ENCODE data around the gene ANAPC4. TPM values are rescaled to one million over a fixed set of nuclear protein-coding genes. Genes with fewer than 3 reads are reported as not detected.
"Not testable (repeated sequence)": the region's sequence is repeated elsewhere in the genome, so short reads cannot be mapped to it uniquely, and the experiment has no call there.

Gene ANAPC4
- total and polyA plus RNA-seq, 2 of the 13 experiments (the other 11 are each of a cell fraction or from before 2014, with no cell fraction given), result 14.5 to 30.2 TPM

- TF ChIP-seq CEBPB (IDR thresholded peaks at IDR 0.05; ENCODE audit: borderline replicate concordance, low read depth, low read length) (peak; percentile 32; the same call in 1 of the 2 replicates), ZMYM4 (CRISPR knock-in tag; IDR thresholded peaks at IDR 0.05) (0 out of 2 replicates have a peak, but pooled peaks have one; percentile 22), HNF4A (CRISPR knock-in tag; IDR thresholded peaks at IDR 0.05) (peak; percentile 28; the same call in 1 of the 2 replicates), SALL1 (CRISPR knock-in tag; IDR thresholded peaks at IDR 0.05) (peak; percentile 33; the same call in 1 of the 2 replicates), ZMYM3 (CRISPR knock-in tag; IDR thresholded peaks at IDR 0.05) (peak; percentile 42; the same call in 1 of the 2 replicates), NR2F6 (IDR thresholded peaks at IDR 0.05) (0 out of 2 replicates have a peak, but pooled peaks have one; percentile 19), ZNF460 (CRISPR knock-in tag; IDR thresholded peaks at IDR 0.05; ENCODE audit: borderline replicate concordance) (0 out of 2 replicates have a peak, but pooled peaks have one; percentile 46), ZNF574 (CRISPR knock-in tag; IDR thresholded peaks at IDR 0.05) (0 out of 2 replicates have a peak, but pooled peaks have one; percentile 36), GATAD2A (CRISPR knock-in tag; IDR thresholded peaks at IDR 0.05) (0 out of 2 replicates have a peak, but pooled peaks have one; percentile 15)
- not testable (repeated sequence) for TF ChIP-seq NR2F6 (CRISPR knock-in tag; IDR thresholded peaks at IDR 0.05)
Measured at GRCh38 chr4:25328463-25328862, 48.6 kb upstream of the ANAPC4 start (continued).

GRCh38 chr4:25330335-25330734, 46.7 kb upstream of the ANAPC4 start:
- intact Hi-C loops (cut with micrococcal nuclease; ENCODE audit: unreplicated experiment) (no loop called here), in situ Hi-C loops (cut with HindIII; ENCODE audit: extremely low pct_ligation_motif_present, low pct_unique_long_range_greater_than_20kb) (no loop called here)
- peak; percentile 27; the same call in 2 of the 3 replicates for ATAC-seq
- POLR2A ChIA-PET, result interaction anchor here (0.6 kb wide), 1 partner anchor 18 kb away, joined by 3 read pairs; the partner anchor contains the start of gene ZCCHC4
- no peak overlapping the region for H3K4me2 ChIP-seq (ENCODE audit: low read depth, low read length)
- no peak overlapping the region for H3K27ac ChIP-seq (ENCODE audit: extremely low read length, insufficient read depth, low read length)
- DNase-seq (ENCODE audit: low spot score), result no peak
- H3K27me3 ChIP-seq (ENCODE audit: control insufficient read depth in 1 of 2, insufficient read depth in 2 of 2, low read length in 2 of 2), result no peaks in the 10 kb centered on the region
- no peak overlapping the region for H2AFZ ChIP-seq (ENCODE audit: low read length)
- BruUV-seq (replicated peaks), result no TSS peak
- H3K4me3 ChIP-seq (replicated peaks in 1 of 3; ENCODE audit: insufficient read depth in 1 of 3, low read depth in 2 of 3, low read length in 3 of 3), result no peak overlapping the region
- H3K9me3 ChIP-seq (ENCODE audit: low read length), result no peaks in the 10 kb centered on the region
- H3K4me1 ChIP-seq (ENCODE audit: insufficient read depth, low read length), result peaks cover 24% of the 10 kb centered on the region
- CTCF ChIA-PET (ENCODE audit: low intra/inter-chr PET ratio, low total read pairs), result no interaction called here
- no peak overlapping the region for H3K9ac ChIP-seq (ENCODE audit: insufficient read depth, low read depth, low read length)
- WGBS (ENCODE audit: low lambda C conversion rate), result 75% methylated on average over 1 of the region's 1 CpG
- H4K20me1 ChIP-seq (ENCODE audit: insufficient read depth, low read length), result no peaks in the 10 kb centered on the region
- peaks cover 6% of the 10 kb centered on the region for H3K79me2 ChIP-seq (ENCODE audit: insufficient read depth, low read length)
- FAIRE-seq, result no peak
- peaks cover 0 to 10% of the 10 kb centered on the region in 2 experiments; a peak in 1 of 5 replicates for H3K36me3 ChIP-seq (replicated peaks in 1 of 2; ENCODE audit: control insufficient read depth in 1 of 2, insufficient read depth in 2 of 2, low read length in 2 of 2)
- TF ChIP-seq IRF9 (CRISPR knock-in tag; IDR thresholded peaks at IDR 0.05; ENCODE audit: borderline replicate concordance) (no peak), BCL6 (CRISPR knock-in tag; IDR thresholded peaks at IDR 0.05) (no peak), ZNF616 (CRISPR knock-in tag; IDR thresholded peaks at IDR 0.05; ENCODE audit: low read depth) (no peak), REST (IDR thresholded peaks at IDR 0.05; ENCODE audit: borderline replicate concordance in 1 of 2, low read depth in 1 of 2, low read length in 2 of 2) (no peak), KDM5A (IDR thresholded peaks at IDR 0.05; ENCODE audit: borderline replicate concordance, low read length) (no peak), EEA1 (CRISPR knock-in tag; IDR thresholded peaks at IDR 0.05; ENCODE audit: borderline replicate concordance) (no peak), PHF20 (CRISPR knock-in tag; IDR thresholded peaks at IDR 0.05) (no peak)
